OCI-M1 (cell line): ENCODE measurements around the gene NFYC.
A peak's percentile ranks its signal among the peaks of the same experiment; 100 is the strongest.

Experiments
- DNase-seq: peaks from one replicate; lab custom pipeline; 2025; lab: John Stamatoyannopoulos, UW

Gene NFYC

DNA sequence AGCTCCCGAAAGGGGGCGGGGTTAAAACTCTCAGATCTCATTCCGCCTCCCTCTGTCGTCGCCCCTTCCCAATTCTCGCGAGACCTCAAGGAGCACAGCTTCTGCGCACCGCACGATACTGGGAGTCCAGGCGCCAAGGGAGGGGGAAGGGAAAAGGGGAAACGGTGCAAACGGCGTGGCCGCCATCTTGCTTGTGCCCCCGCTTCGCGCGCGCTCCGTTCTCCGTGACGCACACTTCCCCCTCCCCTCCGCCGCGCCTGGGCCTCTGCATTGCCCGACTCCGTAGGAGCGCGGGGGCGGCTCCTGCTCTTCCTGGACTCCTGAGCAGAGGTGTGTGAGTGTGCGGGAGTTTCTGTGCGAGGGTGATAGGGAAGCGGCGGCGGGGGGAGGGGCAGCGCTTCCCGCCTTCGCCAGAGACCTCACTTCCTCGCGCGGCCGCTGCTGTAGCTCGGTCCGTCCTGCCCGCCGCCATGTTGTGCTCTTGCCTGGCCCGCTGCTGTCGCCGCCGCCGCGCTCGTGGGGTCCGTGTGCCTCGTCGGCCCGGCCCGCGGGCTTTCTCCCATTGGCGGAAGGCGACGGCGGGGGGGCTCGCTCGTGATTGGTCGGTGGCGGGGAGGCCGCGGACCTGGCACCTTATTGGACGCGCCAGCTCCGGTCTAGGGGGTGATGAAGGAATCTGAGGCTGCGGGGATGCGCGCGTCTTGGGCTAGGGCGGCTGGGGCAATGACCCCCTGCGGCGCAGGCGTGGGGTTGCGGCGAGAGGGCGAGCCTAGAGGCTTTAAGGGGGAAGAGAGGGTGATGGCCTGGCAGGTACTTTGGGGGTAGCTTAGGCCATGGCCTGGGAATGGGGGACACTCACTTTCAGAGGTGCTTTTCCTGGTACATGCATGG, at the start of gene NFYC:
Gene NFYC (plus strand): TSS at position 167 of the 891 bp plus-strand sequence. CDS start 47,140 bp downstream, outside the sequence.
- peak; percentile 99 for DNase-seq

- no peak for DNase-seq
These were observed 46.3 kb upstream of the NFYC start for GRCh38 chr1:40645118-40645680.

DNA sequence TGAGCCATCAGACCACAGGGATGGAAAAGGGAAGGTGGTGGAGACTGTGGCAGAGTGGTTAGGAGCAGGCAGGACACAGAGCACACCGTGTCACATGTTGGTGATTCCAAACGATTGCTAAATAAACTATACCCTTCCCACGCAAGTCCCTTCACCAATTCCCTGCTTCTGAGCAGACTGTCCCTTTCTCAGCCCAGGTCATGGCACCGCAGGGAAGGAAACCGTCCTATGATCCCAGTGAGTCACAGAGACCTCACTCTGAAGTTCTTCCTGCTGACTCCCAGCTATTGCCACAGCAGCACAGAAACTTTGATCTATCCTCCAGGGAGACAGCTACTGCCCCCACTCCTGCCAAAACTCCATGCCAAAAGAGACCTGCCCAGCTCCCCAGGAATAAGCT, 45.2 kb upstream of the NFYC start:
- DNase-seq = no peak

DNA sequence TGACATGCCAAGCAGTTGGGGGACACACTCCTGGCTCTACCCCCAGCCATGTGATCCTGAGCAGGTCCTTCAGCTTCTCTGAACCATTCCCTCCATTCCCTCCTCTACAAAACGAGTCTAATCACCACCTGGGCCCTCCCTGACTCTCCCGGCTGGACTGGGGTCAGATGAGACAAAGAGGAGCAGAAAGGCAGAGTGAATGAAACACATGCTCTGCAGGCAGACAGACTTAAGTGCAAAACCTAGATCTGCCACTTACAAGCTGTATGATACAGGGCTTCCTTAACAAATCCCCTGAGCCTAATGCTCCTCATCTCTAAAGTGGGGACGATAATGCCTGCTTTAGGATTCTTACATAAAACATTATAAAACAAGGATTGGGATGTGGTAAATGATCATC, 43.3 kb upstream of the NFYC start:
- no peak for DNase-seq

DNA sequence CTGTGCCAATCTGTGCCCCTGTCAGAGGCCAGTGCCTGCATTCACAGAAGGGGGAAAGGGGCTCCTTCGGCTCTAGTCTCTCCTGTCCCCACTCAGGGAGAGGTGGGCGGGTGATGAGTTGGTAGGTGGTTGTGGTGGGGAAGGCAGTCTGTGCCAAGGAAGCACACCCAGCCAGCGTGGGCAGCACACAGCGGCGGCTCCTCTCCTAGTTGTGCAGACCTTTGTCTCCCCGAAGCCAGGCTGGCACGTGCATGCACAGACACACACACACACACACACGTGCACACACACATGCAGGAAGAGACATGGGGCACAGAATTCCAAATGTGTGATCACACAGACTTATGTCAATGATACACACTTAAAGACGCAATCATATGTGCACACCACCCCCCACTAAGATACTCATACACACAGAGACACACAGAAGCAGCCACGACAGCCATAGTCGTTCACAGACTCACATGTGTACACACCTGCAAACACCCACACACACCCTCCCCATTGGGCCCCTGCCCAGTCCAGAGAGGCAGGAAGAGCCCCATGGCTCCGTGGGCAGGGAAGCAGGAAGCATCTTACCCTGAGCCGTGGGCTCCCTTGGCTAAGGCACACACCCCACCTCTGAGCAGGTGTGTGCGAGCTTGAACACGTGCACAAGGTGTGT, 42.4 kb upstream of the NFYC start:
- DNase-seq = no peak

- no peak for DNase-seq
These were observed 41.9 kb upstream of the NFYC start for GRCh38 chr1:40649592-40649930.

GRCh38 chr1:40650075-40650474, 41.4 kb upstream of the NFYC start:
- peak; percentile 48 for DNase-seq

- peak; percentile 11 for DNase-seq
These were observed 40.2 kb upstream of the NFYC start for GRCh38 chr1:40651138-40651857.

DNA sequence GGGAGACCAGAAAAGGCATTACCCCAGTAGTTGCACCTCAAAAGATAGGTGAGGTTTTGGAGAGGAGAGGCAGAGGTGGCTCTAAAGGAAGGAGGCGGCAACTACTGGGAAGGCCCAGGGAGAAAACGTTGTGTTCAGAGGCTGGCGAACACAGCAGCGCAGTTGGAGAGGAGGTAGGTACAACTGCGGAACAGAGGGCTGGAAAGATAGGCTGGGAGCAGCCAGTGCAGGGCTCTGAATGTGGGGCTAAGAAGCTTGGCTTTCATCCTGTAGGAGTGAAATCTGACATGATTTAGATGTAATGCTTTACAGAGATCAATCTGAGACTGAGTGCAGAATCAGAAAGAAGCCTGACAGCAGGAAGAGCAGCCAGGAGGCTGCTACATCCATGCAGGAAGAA, 39.0 kb upstream of the NFYC start:
- no peak for DNase-seq

- no peak for DNase-seq
These were observed 38.5 kb upstream of the NFYC start for GRCh38 chr1:40652979-40653378.

GRCh38 chr1:40653851-40654537, 37.5 kb upstream of the NFYC start:
- DNase-seq = peak; percentile 34

GRCh38 chr1:40657046-40657445, 34.5 kb upstream of the NFYC start:
- DNase-seq = no peak

- no peak for DNase-seq
These were observed 32.5 kb upstream of the NFYC start for GRCh38 chr1:40658751-40659648.

GRCh38 chr1:40659649-40659947, 31.9 kb upstream of the NFYC start:
- DNase-seq = no peak

DNA sequence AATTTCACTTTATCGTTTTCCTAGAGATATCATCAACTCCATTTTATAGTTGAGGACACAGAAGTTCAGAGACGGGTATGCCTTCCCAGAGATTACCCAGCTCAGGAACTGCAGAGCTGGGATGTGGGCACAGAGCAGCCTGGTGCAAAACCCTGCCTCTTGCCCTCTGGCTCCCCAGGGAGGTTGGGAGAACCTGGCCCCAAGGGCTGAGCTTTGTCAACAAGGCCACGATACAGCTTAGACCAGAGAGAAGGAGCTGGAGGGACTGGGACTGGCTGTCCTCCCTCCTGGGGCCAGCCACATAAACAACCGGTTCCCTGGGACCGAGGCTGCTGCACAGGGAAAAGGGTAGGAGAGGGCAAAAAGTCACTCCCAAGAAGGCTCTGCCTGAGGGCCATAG, 29.8 kb upstream of the NFYC start:
- DNase-seq = no peak

- no peak for DNase-seq
These were observed 29.4 kb upstream of the NFYC start for GRCh38 chr1:40662151-40662550.

DNA sequence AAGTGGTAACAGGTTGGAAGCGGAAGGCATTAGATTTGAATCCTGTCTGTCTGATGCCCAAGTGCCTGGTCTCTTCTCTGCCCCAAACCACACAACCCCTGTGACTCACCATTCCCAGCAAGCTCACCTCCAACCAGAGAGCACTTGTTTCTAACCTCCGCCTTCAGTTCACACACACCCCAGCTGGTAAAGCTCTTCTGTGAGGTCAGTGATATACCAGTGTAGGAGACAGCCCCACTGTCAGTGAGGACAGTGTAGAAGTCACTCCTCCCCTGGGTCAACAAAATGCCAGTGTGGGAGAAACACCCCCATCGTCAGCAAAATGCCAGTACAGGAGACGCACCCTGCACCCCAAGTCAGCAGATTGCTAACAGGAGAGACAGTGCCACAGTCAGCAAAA, 28.6 kb upstream of the NFYC start:
- DNase-seq = peak; percentile 28

- DNase-seq = peak; percentile 22
These were observed 28.0 kb upstream of the NFYC start for GRCh38 chr1:40663324-40664166.

DNA sequence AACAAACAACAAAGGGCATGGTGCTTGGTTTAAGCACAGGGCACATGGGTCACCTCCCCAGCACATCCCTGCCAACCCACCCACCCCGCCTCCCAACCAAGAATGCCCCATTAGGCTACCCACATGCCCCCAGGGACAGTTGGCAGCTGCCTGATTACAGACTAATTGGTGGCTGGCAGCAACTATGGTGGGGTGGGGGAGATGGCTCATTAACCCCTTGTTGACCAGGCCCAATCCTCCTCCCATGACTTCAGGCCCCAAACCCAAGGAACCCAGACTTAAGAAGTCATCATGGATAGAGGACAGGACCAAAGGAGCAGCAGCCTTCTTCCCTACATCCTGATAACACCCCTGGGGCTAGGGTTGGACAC, 27.4 kb upstream of the NFYC start:
- DNase-seq = no peak

GRCh38 chr1:40664791-40665190, 26.7 kb upstream of the NFYC start:
- no peak for DNase-seq
